Embryonic facial prominence (tissue), 1 donor: ENCODE results near the gene RNF183.
A peak's percentile ranks its signal among the peaks of the same experiment; 100 is the strongest.
"Not testable (repeated sequence)": the region's sequence is repeated elsewhere in the genome, so short reads cannot be mapped to it uniquely, and the experiment has no call there.

ENCODE experiments used
- DNase-seq: peaks from one replicate; pipeline ENCODE4 v3.0.0-alpha.2; 2016; ENCODE audit errors: extremely low spot score

RNF183 gene

DNA sequence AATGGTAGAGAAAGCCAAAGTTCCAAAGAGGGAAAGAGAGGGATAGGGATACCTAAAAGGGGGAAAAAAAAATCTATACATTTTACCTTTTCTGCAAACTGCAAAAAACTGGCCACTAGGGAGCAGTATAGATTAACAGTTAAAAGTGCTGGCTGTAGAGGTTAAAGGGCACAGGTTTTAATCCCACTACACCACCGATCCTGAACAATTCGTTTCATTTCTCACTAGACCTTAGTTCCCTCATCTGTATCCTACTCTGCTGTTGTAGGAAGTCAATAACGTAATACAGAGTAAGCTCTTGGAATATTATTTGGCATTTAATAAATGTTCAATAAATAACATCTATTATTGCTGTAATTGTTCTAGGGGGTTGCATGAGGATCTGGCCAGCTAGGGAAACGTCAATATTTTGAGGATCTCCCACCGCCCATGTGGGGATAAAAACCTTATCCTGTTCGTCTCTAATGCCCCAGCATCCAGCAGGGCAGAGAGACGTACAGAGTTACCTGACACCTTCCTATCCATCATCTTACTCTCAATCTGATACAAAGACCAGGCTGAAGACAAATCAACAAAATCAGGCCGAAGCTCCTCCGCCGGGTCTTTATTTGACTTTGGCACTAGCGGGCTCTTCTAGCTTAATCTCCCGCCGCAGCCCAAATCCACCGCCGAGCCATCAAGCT, 28.6 kb downstream of the RNF183 start:
- peak; percentile 66 for DNase-seq

DNA sequence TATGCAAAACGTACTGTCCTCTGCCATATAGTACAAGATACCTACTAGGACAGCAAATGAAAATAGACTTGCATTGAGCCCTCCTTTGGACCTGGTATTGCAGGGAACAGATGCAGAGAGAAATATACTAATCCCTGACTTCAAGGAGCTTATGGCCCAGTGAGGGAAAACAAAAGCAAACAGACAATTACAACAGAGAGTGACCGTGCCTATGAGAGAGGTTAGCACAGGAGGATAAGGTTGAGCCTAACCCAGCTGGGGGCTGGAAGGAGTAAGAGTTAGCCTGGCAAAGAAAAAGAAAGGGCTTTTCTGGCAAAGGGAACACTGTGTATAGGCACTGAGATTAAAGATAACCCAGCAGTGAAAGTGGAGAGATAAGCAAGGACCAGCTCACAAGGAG, 33.3 kb downstream of the RNF183 start:
- no peak for DNase-seq

DNA sequence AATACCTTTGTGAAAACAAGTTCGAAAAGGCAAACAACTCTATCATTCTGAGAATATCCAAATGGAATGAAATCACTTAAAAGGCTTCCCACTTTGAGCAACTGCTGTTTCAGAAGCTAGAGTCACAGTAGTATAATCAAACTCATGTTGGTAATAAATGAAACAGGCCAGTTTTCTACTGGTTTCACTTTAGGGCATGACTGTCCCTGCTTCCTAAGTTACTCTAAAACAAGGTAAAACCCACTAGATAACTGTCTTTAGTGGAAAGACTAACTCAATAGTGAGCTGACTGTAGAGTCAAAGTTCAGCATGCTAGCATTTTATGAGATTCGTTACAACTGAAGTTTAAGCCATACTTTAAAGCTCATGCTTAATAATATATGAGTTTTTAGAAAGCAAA, 33.8 kb downstream of the RNF183 start:
- DNase-seq, result no peak

DNA sequence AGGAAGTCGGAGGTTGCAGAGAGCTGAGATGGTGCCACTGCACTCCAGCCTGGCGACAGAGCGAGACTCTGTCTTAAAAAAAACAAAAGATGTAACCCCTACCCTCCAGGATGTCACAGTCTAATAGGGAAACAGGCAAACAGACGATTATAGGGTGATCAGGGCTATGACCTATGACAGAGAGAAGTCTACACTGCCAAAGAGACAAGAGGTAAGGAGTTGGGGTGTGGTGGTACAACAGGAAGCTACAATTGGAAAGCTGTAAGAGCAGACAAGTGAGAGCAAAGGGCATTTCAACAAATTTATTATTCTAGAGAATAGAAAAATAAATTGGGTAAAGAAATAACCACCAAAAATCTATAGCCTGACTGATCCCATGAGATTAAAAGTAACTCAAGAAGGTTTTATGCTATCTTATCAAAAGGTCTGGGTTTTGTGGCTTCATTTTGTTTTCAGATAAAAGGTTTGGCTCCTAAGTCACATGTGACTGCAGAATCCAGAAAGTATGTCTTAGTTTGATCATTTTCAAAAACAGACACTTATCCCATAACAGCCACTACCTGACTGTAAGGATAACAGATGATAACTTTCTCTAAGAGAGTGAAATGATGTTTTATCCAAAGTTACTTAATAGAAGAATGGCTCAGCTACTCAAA, 35.1 kb downstream of the RNF183 start:
- DNase-seq, result no peak

- DNase-seq, result no peak
These were observed 37.0 kb downstream of the RNF183 start for GRCh38 chr9:113266174-113266573.

GRCh38 chr9:113261917-113262671, 41.1 kb downstream of the RNF183 start:
- no peak for DNase-seq

DNA sequence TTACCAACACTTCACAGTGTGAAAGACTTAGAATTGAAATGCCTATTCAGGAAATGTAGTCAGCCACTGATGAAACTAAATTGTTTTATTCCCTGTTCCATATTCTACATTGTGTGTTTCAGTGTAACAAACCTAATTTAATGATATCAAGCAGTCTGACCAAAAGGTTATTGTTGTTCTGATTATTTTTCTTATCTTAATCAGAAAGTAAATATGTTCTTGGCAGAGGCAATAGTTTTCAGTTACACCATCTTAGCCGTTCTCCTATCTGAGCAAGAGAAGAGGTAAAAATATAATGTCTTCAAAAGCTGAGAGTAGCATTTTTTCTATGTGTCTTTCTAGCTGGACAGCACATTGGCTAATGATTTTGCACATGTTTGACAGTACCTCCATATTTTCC, 44.9 kb downstream of the RNF183 start:
- no peak for DNase-seq

DNA sequence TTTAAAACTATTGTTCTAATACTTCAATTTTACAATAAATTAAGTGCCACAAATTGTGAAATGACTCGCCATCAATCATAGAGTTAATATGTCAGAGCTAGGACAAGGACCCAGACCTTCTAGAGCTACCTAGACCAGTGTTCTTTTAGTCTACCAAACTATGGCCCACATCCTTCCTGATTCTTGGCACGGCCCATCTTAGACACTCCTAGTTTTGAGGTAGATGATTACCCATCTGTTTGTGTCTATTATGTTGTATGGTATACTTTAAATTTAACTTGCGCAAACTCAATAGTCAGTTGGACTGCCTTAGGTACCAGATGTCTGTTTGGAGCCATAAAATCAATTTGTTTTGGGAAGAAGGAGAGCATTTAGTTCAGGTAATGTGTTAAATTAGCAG, 45.3 kb downstream of the RNF183 start:
- no peak for DNase-seq

GRCh38 chr9:113255438-113255837, 47.7 kb downstream of the RNF183 start:
- no peak for DNase-seq

- DNase-seq, result no peak
These were observed 48.2 kb downstream of the RNF183 start for GRCh38 chr9:113254991-113255390.

- DNase-seq, result no peak
These were observed 52.4 kb downstream of the RNF183 start for GRCh38 chr9:113250807-113251206.

GRCh38 chr9:113249661-113250060, 53.5 kb downstream of the RNF183 start:
- DNase-seq, result not testable (repeated sequence)

- DNase-seq, result no peak
These were observed 55.5 kb downstream of the RNF183 start for GRCh38 chr9:113247640-113248039.
